ENCODE results near the gene CGREF1. TPM values are rescaled to one million over a fixed set of nuclear protein-coding genes. Genes with fewer than 3 reads are reported as not detected.
"Not testable (repeated sequence)": the region's sequence is repeated elsewhere in the genome, so short reads cannot be mapped to it uniquely, and the experiment has no call there.

CGREF1 gene
- polyA plus RNA-seq, 6 donors from 2014 or later = not detected

GRCh38 chr2:27078267-27079194 lies 40.4 kb downstream of the CGREF1 start, which contains the start of gene EMILIN1:
TSS of gene EMILIN1 (plus strand) at chr2:27078615. CDS start at chr2:27079066, 451 bp downstream.
- peak within 1 kb of the TSS in 1 of 6 donors; percentile 18 for H3K27ac Mint-ChIP-seq
- no peaks in the 10 kb centered on the region for H3K9me3 Mint-ChIP-seq
- H3K27me3 Mint-ChIP-seq = peaks cover 0 to 12% (median 0%) of the 10 kb centered on the region in 3 donors
- no peaks in the 10 kb centered on the region for H3K36me3 Mint-ChIP-seq
- ATAC-seq (ENCODE audit: low read depth in 2 of 2) (no peak), DNase-seq (no peak)
- H3K4me3 Mint-ChIP-seq = peak within 1 kb of the TSS in 2 of 8 donors; percentile 54 to 73
- peaks cover 48 to 59% (median 53%) of the 10 kb centered on the region in 3 donors for H3K4me1 Mint-ChIP-seq

- DNase-seq = no peak
These were observed 41.7 kb downstream of the CGREF1 start for GRCh38 chr2:27077231-27077630.

GRCh38 chr2:27076323-27076722 lies 42.6 kb downstream of the CGREF1 start:
- peak overlapping the region in 4 of 8 donors; percentile 11 to 79 (median 28) for H3K4me3 Mint-ChIP-seq
- H3K27ac Mint-ChIP-seq = peak overlapping the region in 2 of 6 donors; percentile 26 to 62
- ATAC-seq (ENCODE audit: low read depth in 2 of 2) (no peak), DNase-seq (no peak)
- peaks cover 48 to 60% (median 53%) of the 10 kb centered on the region in 3 donors for H3K4me1 Mint-ChIP-seq
- H3K36me3 Mint-ChIP-seq = no peaks in the 10 kb centered on the region
- peaks cover 0 to 12% (median 0%) of the 10 kb centered on the region in 3 donors for H3K27me3 Mint-ChIP-seq
- H3K9me3 Mint-ChIP-seq = no peaks in the 10 kb centered on the region

More at GRCh38 chr2:27077231-27077630, 41.7 kb downstream of the CGREF1 start:
- Mint-ChIP-seq H3K4me3 (peak overlapping the region in 1 of 8 donors; percentile 73), H3K27ac (peak overlapping the region in 1 of 6 donors; percentile 26), H3K36me3 (no peaks in the 10 kb centered on the region), H3K27me3 (peaks cover 0 to 12% (median 0%) of the 10 kb centered on the region in 3 donors), H3K4me1 (peaks cover 51 to 61% (median 54%) of the 10 kb centered on the region in 3 donors), H3K9me3 (no peaks in the 10 kb centered on the region)
- no peak for ATAC-seq (ENCODE audit: low read depth in 2 of 2)

GRCh38 chr2:27075566-27075871 lies 43.4 kb downstream of the CGREF1 start:
- Mint-ChIP-seq H3K4me1 (peaks cover 47 to 60% (median 53%) of the 10 kb centered on the region in 3 donors), H3K27ac (peak overlapping the region in 4 of 6 donors; percentile 10 to 87 (median 54)), H3K4me3 (peak overlapping the region in 6 of 8 donors; percentile 13 to 76 (median 62)), H3K27me3 (peaks cover 0 to 12% (median 0%) of the 10 kb centered on the region in 3 donors)
- not testable (repeated sequence) for DNase-seq; H3K36me3 Mint-ChIP-seq; ATAC-seq (ENCODE audit: low read depth in 2 of 2); H3K9me3 Mint-ChIP-seq

GRCh38 chr2:27074738-27075565 lies 44.0 kb downstream of the CGREF1 start:
- peak; percentile 38 for DNase-seq
- Mint-ChIP-seq H3K27ac (peak overlapping the region in 4 of 6 donors; percentile 17 to 87 (median 25)), H3K4me3 (peak overlapping the region in 6 of 8 donors; percentile 13 to 76 (median 66)), H3K4me1 (peaks cover 45 to 60% (median 58%) of the 10 kb centered on the region in 3 donors), H3K9me3 (no peaks in the 10 kb centered on the region), H3K27me3 (peaks cover 0 to 9% (median 0%) of the 10 kb centered on the region in 3 donors), H3K36me3 (no peaks in the 10 kb centered on the region)
- ATAC-seq (ENCODE audit: low read depth in 2 of 2) = no peak

GRCh38 chr2:27073782-27074181 lies 45.1 kb downstream of the CGREF1 start:
- no peaks in the 10 kb centered on the region for H3K9me3 Mint-ChIP-seq
- no peak for DNase-seq
- peaks cover 56 to 70% (median 69%) of the 10 kb centered on the region in 3 donors for H3K4me1 Mint-ChIP-seq
- no peaks in the 10 kb centered on the region for H3K36me3 Mint-ChIP-seq
- peak overlapping the region in 4 of 8 donors; percentile 13 to 98 (median 32) for H3K4me3 Mint-ChIP-seq
- H3K27ac Mint-ChIP-seq = peak overlapping the region in 4 of 6 donors; percentile 50 to 87 (median 66)
- no peak for ATAC-seq (ENCODE audit: low read depth in 2 of 2)
- H3K27me3 Mint-ChIP-seq = peaks cover 0 to 5% (median 0%) of the 10 kb centered on the region in 3 donors

GRCh38 chr2:27072920-27073319 lies 46.0 kb downstream of the CGREF1 start:
- Mint-ChIP-seq H3K9me3 (no peaks in the 10 kb centered on the region), H3K4me3 (peak overlapping the region; percentile 63 to 98 (median 88)), H3K36me3 (no peaks in the 10 kb centered on the region), H3K27ac (peak overlapping the region in 5 of 6 donors; percentile 64 to 92 (median 72)), H3K27me3 (no peaks in the 10 kb centered on the region), H3K4me1 (peaks cover 55 to 78% (median 70%) of the 10 kb centered on the region in 3 donors)
- no peak for DNase-seq
- ATAC-seq (ENCODE audit: low read depth in 2 of 2) = no peak

- H3K27ac Mint-ChIP-seq = peak overlapping the region in 4 of 6 donors; percentile 26 to 92 (median 85)
- no peaks in the 10 kb centered on the region for H3K36me3 Mint-ChIP-seq
- ATAC-seq (ENCODE audit: low read depth in 2 of 2) (peak in 1 of 2 donors; percentile 8), DNase-seq (no peak)
- H3K9me3 Mint-ChIP-seq = no peaks in the 10 kb centered on the region
- H3K4me3 Mint-ChIP-seq = peak overlapping the region; percentile 74 to 98 (median 88)
- peaks cover 49 to 77% (median 69%) of the 10 kb centered on the region in 3 donors for H3K4me1 Mint-ChIP-seq
- no peaks in the 10 kb centered on the region for H3K27me3 Mint-ChIP-seq
These were observed 46.7 kb downstream of the CGREF1 start for GRCh38 chr2:27071990-27072830.

GRCh38 chr2:27071277-27071989 lies 47.5 kb downstream of the CGREF1 start, which contains the start of gene OST4:
TSS of gene OST4 (minus strand) at chr2:27071654.
- Mint-ChIP-seq H3K27me3 (no peaks in the 10 kb centered on the region), H3K4me1 (peaks cover 45 to 75% (median 67%) of the 10 kb centered on the region in 3 donors), H3K36me3 (no peaks in the 10 kb centered on the region), H3K9me3 (no peaks in the 10 kb centered on the region), H3K27ac (peak within 1 kb of the TSS; percentile 92 to 99 (median 97)), H3K4me3 (peak within 1 kb of the TSS; percentile 95 to 98 (median 97))
- DNase-seq (peak; percentile 92), ATAC-seq (ENCODE audit: low read depth in 2 of 2) (peak; percentile 92)

- H3K4me1 Mint-ChIP-seq = peaks cover 41 to 72% (median 70%) of the 10 kb centered on the region in 3 donors
- H3K27me3 Mint-ChIP-seq = no peaks in the 10 kb centered on the region
- DNase-seq (no peak), ATAC-seq (ENCODE audit: low read depth in 2 of 2) (peak; percentile 1 to 6)
- no peaks in the 10 kb centered on the region for H3K9me3 Mint-ChIP-seq
- peak overlapping the region; percentile 95 to 98 (median 97) for H3K4me3 Mint-ChIP-seq
- no peaks in the 10 kb centered on the region for H3K36me3 Mint-ChIP-seq
- H3K27ac Mint-ChIP-seq = peak overlapping the region; percentile 92 to 99 (median 97)
These were observed 48.2 kb downstream of the CGREF1 start for GRCh38 chr2:27070653-27071276.

GRCh38 chr2:27069961-27070618 lies 48.8 kb downstream of the CGREF1 start:
- peak overlapping the region; percentile 95 to 98 (median 97) for H3K4me3 Mint-ChIP-seq
- ATAC-seq (ENCODE audit: low read depth in 2 of 2) (no peak), DNase-seq (no peak)
- no peaks in the 10 kb centered on the region for H3K27me3 Mint-ChIP-seq
- H3K9me3 Mint-ChIP-seq = no peaks in the 10 kb centered on the region
- H3K27ac Mint-ChIP-seq = peak overlapping the region in 3 of 6 donors; percentile 74 to 92 (median 76)
- H3K36me3 Mint-ChIP-seq = no peaks in the 10 kb centered on the region
- H3K4me1 Mint-ChIP-seq = peaks cover 41 to 70% (median 66%) of the 10 kb centered on the region in 3 donors
